C4-2B (cell line): ENCODE data around the gene FANK1.

ENCODE experiments used
- ZFX ChIP-seq: fragments of 450-650 bp; IDR thresholded peaks from 2 replicates; pipeline ENCODE4 v1.6.1; 2017
- TF ChIP-seq, protein P1 (sequence below): fragments of 450-650 bp; conservative IDR thresholded peaks from 2 replicates; pipeline ENCODE4 v1.5.1; 2017; ENCODE audit warnings: mild to moderate bottlenecking

DNA sequence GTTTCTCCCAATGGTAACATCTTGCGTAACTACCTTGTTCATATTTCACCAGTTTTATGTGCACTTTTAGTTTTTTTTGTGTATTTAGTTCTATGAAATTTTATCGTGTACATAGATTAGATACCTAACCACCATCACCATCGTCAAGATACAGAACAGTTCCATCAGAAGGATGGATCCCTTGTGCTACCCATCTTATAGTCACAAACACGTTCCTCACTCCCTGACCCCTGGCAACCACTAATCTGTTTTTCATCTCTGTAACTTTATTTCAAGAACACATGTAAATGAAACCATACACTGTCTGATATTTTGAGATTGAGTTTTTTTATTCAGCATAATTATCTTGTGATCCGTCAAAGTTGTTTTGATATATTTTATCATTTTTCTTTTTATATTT lies 29.9 kb downstream of the FANK1 start:
- TF ChIP-seq, protein P1, sequence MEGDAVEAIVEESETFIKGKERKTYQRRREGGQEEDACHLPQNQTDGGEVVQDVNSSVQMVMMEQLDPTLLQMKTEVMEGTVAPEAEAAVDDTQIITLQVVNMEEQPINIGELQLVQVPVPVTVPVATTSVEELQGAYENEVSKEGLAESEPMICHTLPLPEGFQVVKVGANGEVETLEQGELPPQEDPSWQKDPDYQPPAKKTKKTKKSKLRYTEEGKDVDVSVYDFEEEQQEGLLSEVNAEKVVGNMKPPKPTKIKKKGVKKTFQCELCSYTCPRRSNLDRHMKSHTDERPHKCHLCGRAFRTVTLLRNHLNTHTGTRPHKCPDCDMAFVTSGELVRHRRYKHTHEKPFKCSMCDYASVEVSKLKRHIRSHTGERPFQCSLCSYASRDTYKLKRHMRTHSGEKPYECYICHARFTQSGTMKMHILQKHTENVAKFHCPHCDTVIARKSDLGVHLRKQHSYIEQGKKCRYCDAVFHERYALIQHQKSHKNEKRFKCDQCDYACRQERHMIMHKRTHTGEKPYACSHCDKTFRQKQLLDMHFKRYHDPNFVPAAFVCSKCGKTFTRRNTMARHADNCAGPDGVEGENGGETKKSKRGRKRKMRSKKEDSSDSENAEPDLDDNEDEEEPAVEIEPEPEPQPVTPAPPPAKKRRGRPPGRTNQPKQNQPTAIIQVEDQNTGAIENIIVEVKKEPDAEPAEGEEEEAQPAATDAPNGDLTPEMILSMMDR, result no peak
- TF ChIP-seq ZFX, result no peak
